Kidney epithelial cell (primary cell): ENCODE measurements around the gene PLEKHB2. TPM values are rescaled to one million over a fixed set of nuclear protein-coding genes. Genes with fewer than 3 reads are reported as not detected.
"Not testable (repeated sequence)": the region's sequence is repeated elsewhere in the genome, so short reads cannot be mapped to it uniquely, and the experiment has no call there.

Source experiments
- DNase-seq: peaks from one replicate; pipeline ENCODE4 v3.0.0-alpha.2; 2010; ENCODE audit warnings: low read depth
- H3K27me3 ChIP-seq: 2 replicates; pipeline ENCODE4 v1.6.0; 2011; ENCODE audit warnings: low read length; ENCODE audit not compliant: control insufficient read depth, insufficient read depth
- H3K36me3 ChIP-seq: 2 replicates; pipeline ENCODE4 v1.5.1; 2011; ENCODE audit warnings: low read length; ENCODE audit not compliant: control insufficient read depth, insufficient read depth
- H3K4me3 ChIP-seq: 2 replicates; pipeline ENCODE4 v1.5.1; 2011; ENCODE audit warnings: low read depth, mild to moderate bottlenecking, control low read depth, low read length
- CTCF ChIP-seq: IDR thresholded peaks from 2 replicates; pipeline ENCODE4 v1.5.1; 2011; ENCODE audit warnings: mild to moderate bottlenecking, moderate library complexity, low read length, control low read depth, inconsistent platforms; ENCODE audit not compliant: insufficient read depth, poor library complexity, severe bottlenecking
- total RNA-seq: library from RNA; depleted of rRNA; stranded (reverse); fragments of >200 nt; gene quantifications from 2 replicates; pipeline ENCODE4 v1.2.3, GENCODE V29; 2015

Gene PLEKHB2
- total RNA-seq, 1 donor from 2014 or later: 113 TPM

GRCh38 chr2:131063501-131064283 lies 41.4 kb upstream of the PLEKHB2 start:
- no peak for TF ChIP-seq CTCF
- no peak for DNase-seq
- H3K36me3 ChIP-seq: peaks cover 1% of the 10 kb centered on the region
- H3K4me3 ChIP-seq: no peak overlapping the region
- no peaks in the 10 kb centered on the region for H3K27me3 ChIP-seq

GRCh38 chr2:131064589-131065512 lies 40.3 kb upstream of the PLEKHB2 start:
- H3K4me3 ChIP-seq: no peak overlapping the region
- no peaks in the 10 kb centered on the region for H3K27me3 ChIP-seq
- TF ChIP-seq CTCF: no peak
- DNase-seq: no peak
- peaks cover 1% of the 10 kb centered on the region for H3K36me3 ChIP-seq

- peaks cover 1% of the 10 kb centered on the region for H3K36me3 ChIP-seq
- TF ChIP-seq CTCF: no peak
- DNase-seq: no peak
- H3K4me3 ChIP-seq: no peak overlapping the region
- no peaks in the 10 kb centered on the region for H3K27me3 ChIP-seq
Observed at GRCh38 chr2:131067465-131068125, 37.5 kb upstream of the PLEKHB2 start.

- not testable (repeated sequence) for H3K4me3 ChIP-seq, H3K36me3 ChIP-seq, H3K27me3 ChIP-seq, DNase-seq
Observed at GRCh38 chr2:131068172-131068571, 37.0 kb upstream of the PLEKHB2 start.

GRCh38 chr2:131075578-131075977 lies 29.6 kb upstream of the PLEKHB2 start:
- not testable (repeated sequence) for H3K36me3 ChIP-seq, DNase-seq, H3K4me3 ChIP-seq, H3K27me3 ChIP-seq

- Histone ChIP-seq H3K36me3 (peaks cover 3% of the 10 kb centered on the region), H3K4me3 (no peak overlapping the region), H3K27me3 (no peaks in the 10 kb centered on the region)
- TF ChIP-seq CTCF: no peak
- no peak for DNase-seq
Observed at GRCh38 chr2:131076707-131077106, 28.4 kb upstream of the PLEKHB2 start.
